ENCODE measurements around the gene TNIK.

GRCh38 chr3:171186383-171186782 is 273.8 kb downstream of the TNIK start:
- TF ChIP-seq POLR2A (IDR thresholded peaks at IDR 0.05) (no peak), CTCF (IDR thresholded peaks at IDR 0.05) (no peak)

Data from uterus (tissue), 2 donors.